HepG2 (cell line): ENCODE data around the gene PBX2. TPM values are rescaled to one million over a fixed set of nuclear protein-coding genes. Genes with fewer than 3 reads are reported as not detected.

Experiments used
- ATAC-seq: fragments of 200-7000 bp; cut with Tn5 transposase; 3 replicates; pipeline ENCODE4 v1.9.1; 2020; ENCODE audit warnings: mild to moderate bottlenecking, moderate library complexity
- BruUV-seq: library from RNA; stranded (reverse); fragments of 400-500 nt; replicated peaks from 2 replicates; lab custom pipeline; 2021; lab: Mats Ljungman, UMichigan
- CTCF ChIA-PET: fragments of 300-600 bp; formaldehyde crosslinking; extraction: SDS; loops from one replicate; lab custom pipeline; 2021; ENCODE audit warnings: low total read pairs, inconsistent platforms, low intra/inter-chr PET ratio; lab: Yijun Ruan, JAX
- POLR2A ChIA-PET: fragments of 350-600 bp; sonication (Branson Sonifier 250); formaldehyde crosslinking; loops from one replicate; lab custom pipeline; 2020; ENCODE audit warnings: antibody characterized with exemption, inconsistent platforms; lab: Yijun Ruan, JAX
- DNase-seq: peaks from one replicate; pipeline ENCODE4 v3.0.0-alpha.2; 2015; ENCODE audit warnings: low spot score
- FAIRE-seq: peaks from 3 replicates; lab custom pipeline; 2011; peaks lifted over from hg19 to GRCh38; lab: Jason Lieb, UNC
- H2AFZ ChIP-seq: one replicate; pipeline ENCODE4 v1.6.1; 2011; ENCODE audit warnings: low read length, inconsistent platforms
- H3K27ac ChIP-seq: fragments of 300-600 bp; 3 replicates; pipeline ENCODE4 v1.8.0; 2011; ENCODE audit warnings: mixed run types, mild to moderate bottlenecking, mixed read lengths, low read length, inconsistent platforms; ENCODE audit not compliant: insufficient read depth; ENCODE audit errors: extremely low read length
- H3K27me3 ChIP-seq, 2 experiments: fragments of 200-600 bp in 1 of 2; 2 replicates in 1 of 2; 3 replicates in 1 of 2; pipeline versions ENCODE4 v1.6.0 to v1.8.0; 2011; ENCODE audit warnings: low read length in 2 of 2, mild to moderate bottlenecking in 2 of 2, moderate library complexity in 2 of 2, inconsistent platforms in 1 of 2; ENCODE audit not compliant: insufficient read depth in 2 of 2, control insufficient read depth in 1 of 2
- H3K36me3 ChIP-seq, 2 experiments: fragments of 200-600 bp in 1 of 2; replicated peaks in 1 of 2; 2 replicates in 1 of 2; 3 replicates in 1 of 2; pipeline versions ENCODE4 v1.5.1 to v1.8.0; 2011; ENCODE audit warnings: low read length in 2 of 2, inconsistent platforms in 1 of 2; ENCODE audit not compliant: insufficient read depth in 2 of 2, control insufficient read depth in 1 of 2
- H3K4me1 ChIP-seq: 2 replicates; pipeline ENCODE4 v1.5.1; 2012; ENCODE audit warnings: low read length, inconsistent platforms; ENCODE audit not compliant: insufficient read depth
- H3K4me2 ChIP-seq: 2 replicates; pipeline ENCODE4 v1.6.0; 2011; ENCODE audit warnings: low read depth, low read length, inconsistent platforms
- H3K4me3 ChIP-seq, 3 experiments: fragments of 200-600 bp in 1 of 3; sonication (generic), shearing (Covaris generic) in 1 of 3; replicated peaks in 1 of 3; 2 replicates each; pipeline ENCODE4 v1.5.1; 2011 to 2016; ENCODE audit warnings: low read length in 3 of 3, inconsistent platforms in 2 of 3, low read depth in 2 of 3, mild to moderate bottlenecking in 2 of 3, control low read depth in 1 of 3, mixed read lengths in 1 of 3; ENCODE audit not compliant: insufficient read depth in 1 of 3
- H3K79me2 ChIP-seq: one replicate; pipeline ENCODE4 v1.6.1; 2011; ENCODE audit warnings: low read length, inconsistent platforms; ENCODE audit not compliant: insufficient read depth
- H3K9ac ChIP-seq: 2 replicates; pipeline ENCODE4 v1.6.0; 2011; ENCODE audit warnings: mild to moderate bottlenecking, low read depth, low read length, inconsistent platforms; ENCODE audit not compliant: insufficient read depth
- H3K9me3 ChIP-seq: 2 replicates; pipeline ENCODE4 v1.5.1; 2012; ENCODE audit warnings: mild to moderate bottlenecking, low read length
- H4K20me1 ChIP-seq: 2 replicates; pipeline ENCODE4 v1.6.0; 2011; ENCODE audit warnings: inconsistent platforms, mild to moderate bottlenecking, low read length, moderate library complexity; ENCODE audit not compliant: insufficient read depth
- EHMT2 ChIP-seq: fragments of 200-600 bp; sonication (generic); IDR thresholded peaks from 2 replicates; pipeline ENCODE4 v1.7.0; 2017; ENCODE audit warnings: antibody characterized with exemption, low read depth, low read length, borderline replicate concordance
- FOSL1 ChIP-seq: sonication (generic); formaldehyde crosslinking; IDR thresholded peaks from 2 replicates; pipeline ENCODE4 v1.9.0; 2021; ENCODE audit warnings: missing genetic modification reagents, borderline replicate concordance
- FOXM1 ChIP-seq: sonication (generic); formaldehyde crosslinking; IDR thresholded peaks from 2 replicates; pipeline ENCODE4 v1.5.0; 2020; ENCODE audit warnings: missing genetic modification reagents
- HDAC2 ChIP-seq: sonication (generic); formaldehyde crosslinking; IDR thresholded peaks from 2 replicates; pipeline ENCODE4 v1.4.0; 2020; ENCODE audit warnings: missing genetic modification reagents
- MTF2 ChIP-seq: sonication (generic); formaldehyde crosslinking; IDR thresholded peaks from 2 replicates; pipeline ENCODE4 v1.5.0; 2020; ENCODE audit warnings: missing genetic modification reagents, borderline replicate concordance
- NFATC3 ChIP-seq: sonication (generic); formaldehyde crosslinking; IDR thresholded peaks from 2 replicates; pipeline ENCODE4 v1.5.1; 2020; ENCODE audit warnings: mild to moderate bottlenecking, missing genetic modification reagents
- PPARG ChIP-seq: conservative IDR thresholded peaks from 2 replicates; pipeline ENCODE4 v1.6.1; 2016; ENCODE audit warnings: missing biosample characterization, missing genetic modification reagents
- SMYD3 ChIP-seq: sonication (generic); formaldehyde crosslinking; IDR thresholded peaks from 2 replicates; pipeline ENCODE4 v1.8.1; 2023; ENCODE audit warnings: mild to moderate bottlenecking, missing genetic modification reagents
- TBP ChIP-seq: sonication (generic); formaldehyde crosslinking; IDR thresholded peaks from 2 replicates; pipeline ENCODE4 v1.5.0; 2020; ENCODE audit warnings: missing genetic modification reagents
- ZHX2 ChIP-seq, 2 experiments: sonication (generic) in 1 of 2; formaldehyde crosslinking in 1 of 2; IDR thresholded peaks; 2 replicates each; pipeline versions ENCODE4 v1.6.1 to v1.9.0; 2014 to 2022; ENCODE audit warnings: antibody characterized with exemption in 1 of 2, borderline replicate concordance in 1 of 2, inconsistent platforms in 1 of 2, low read depth in 1 of 2, missing genetic modification reagents in 1 of 2
- ZNF24 ChIP-seq: fragments of 450-650 bp; IDR thresholded peaks from 2 replicates; pipeline ENCODE4 v1.6.1; 2017; ENCODE audit warnings: antibody characterized with exemption, mild to moderate bottlenecking
- ZNF256 ChIP-seq: sonication (generic); formaldehyde crosslinking; conservative IDR thresholded peaks from 2 replicates; pipeline ENCODE4 v1.4.0; 2020; ENCODE audit warnings: missing genetic modification reagents
- ZNF331 ChIP-seq: sonication (generic); formaldehyde crosslinking; IDR thresholded peaks from 2 replicates; pipeline ENCODE4 v1.4.0; 2020; ENCODE audit warnings: missing genetic modification reagents
- ZNF563 ChIP-seq: sonication (generic); formaldehyde crosslinking; IDR thresholded peaks from 2 replicates; pipeline ENCODE4 v1.8.0; 2022; ENCODE audit warnings: mild to moderate bottlenecking, moderate library complexity, missing genetic modification reagents
- ZNF605 ChIP-seq: sonication (generic); formaldehyde crosslinking; IDR thresholded peaks from 2 replicates; pipeline ENCODE4 v1.8.0; 2022; ENCODE audit warnings: mild to moderate bottlenecking, missing genetic modification reagents
- ZNF713 ChIP-seq: sonication (generic); formaldehyde crosslinking; IDR thresholded peaks from 2 replicates; pipeline ENCODE4 v1.4.0; 2020; ENCODE audit warnings: mild to moderate bottlenecking, missing genetic modification reagents
- WGBS: methylation state at CpG from one replicate; pipeline ENCODE4 v1.1.6; 2017; ENCODE audit warnings: low lambda C conversion rate; 5-methylcytosine and 5-hydroxymethylcytosine counted together
- in situ Hi-C: cut with HindIII; loops from 2 replicates; pipeline ENCODE4 v1.10.0; 2017; ENCODE audit warnings: low pct_unique_long_range_greater_than_20kb; ENCODE audit not compliant: extremely low pct_ligation_motif_present
- intact Hi-C: fragments of 100-400 bp; cut with micrococcal nuclease; formaldehyde crosslinking; loops from one replicate; pipeline ENCODE4 v1.10.0; 2022; ENCODE audit not compliant: unreplicated experiment
- polyA plus RNA-seq, 8 experiments: library from polyadenylated mRNA; depleted of rRNA in 3 of 8; stranded (reverse) in 7 of 8; unstranded in 1 of 8; fragments of >200 nt; fragmentation: Illumina TruSeq in 4 of 8; extraction: Trizol in 4 of 8; gene quantifications; 2 replicates each; pipeline versions ENCODE4 v1.2.1 to v1.2.3, GENCODE V29; 2011 to 2016; ENCODE audit warnings: low read depth in 4 of 8, missing spikeins in 1 of 8, mixed read lengths in 1 of 8; ENCODE audit not compliant: insufficient read depth in 1 of 8
- total RNA-seq, 5 experiments: library from RNA; depleted of rRNA; stranded (reverse); fragments of >200 nt; fragmentation: Illumina TruSeq; extraction: Trizol; gene quantifications; 2 replicates each; pipeline ENCODE4 v1.2.3, GENCODE V29; 2016; ENCODE audit warnings: low read depth in 1 of 5

Gene PBX2
- total and polyA plus RNA-seq, 2 of the 13 experiments (the other 11 are each of a cell fraction or from before 2014, with no cell fraction given): 42.3 to 77.8 TPM

GRCh38 chr6:32226434-32226833, 36.4 kb upstream of the PBX2 start:
- H3K9me3 ChIP-seq: no peaks in the 10 kb centered on the region
- no peak overlapping the region for H3K4me2 ChIP-seq
- H3K27me3 ChIP-seq: peaks cover 0 to 35% of the 10 kb centered on the region in 2 experiments; a peak in 2 of 5 replicates
- H3K9ac ChIP-seq: no peak overlapping the region
- FAIRE-seq: no peak
- intact Hi-C loops (no loop called here), in situ Hi-C loops (no loop called here)
- H2AFZ ChIP-seq: no peak overlapping the region
- BruUV-seq: no TSS peak
- no peaks in the 10 kb centered on the region for H4K20me1 ChIP-seq
- H3K4me1 ChIP-seq: no peaks in the 10 kb centered on the region
- WGBS: 39% methylated on average over 7 of the region's 7 CpGs
- no peak for ATAC-seq
- H3K27ac ChIP-seq: no peak overlapping the region
- ChIA-PET POLR2A (no interaction called here), CTCF (no interaction called here)
- H3K79me2 ChIP-seq: no peaks in the 10 kb centered on the region
- no peaks in the 10 kb centered on the region for H3K36me3 ChIP-seq
- DNase-seq: no peak
- TF ChIP-seq ZHX2 (IDR thresholded peaks at IDR 0.05; ENCODE audit: low read depth) (no peak), ZHX2 (CRISPR knock-in tag; IDR thresholded peaks at IDR 0.05; ENCODE audit: borderline replicate concordance) (no peak), HDAC2 (CRISPR knock-in tag) (no peak), FOXM1 (no peak), MTF2 (CRISPR knock-in tag) (no peak), TBP (CRISPR knock-in tag) (no peak), ZNF256 (CRISPR knock-in tag) (no peak), FOSL1 (no peak), ZNF605 (no peak), ZNF331 (CRISPR knock-in tag) (no peak), ZNF563 (CRISPR knock-in tag) (no peak), ZNF713 (CRISPR knock-in tag) (no peak), SMYD3 (CRISPR knock-in tag) (no peak), EHMT2 (no peak), ZNF24 (no peak), PPARG (CRISPR knock-in tag) (no peak), NFATC3 (no peak)
- H3K4me3 ChIP-seq: no peak overlapping the region
